H1 (cell line): ENCODE data around the gene SAG. TPM values are rescaled to one million over a fixed set of nuclear protein-coding genes. Genes with fewer than 3 reads are reported as not detected.

Source experiments
- CTCF ChIA-PET: fragments of 300-600 bp; sonication (Branson Sonifier 250); formaldehyde crosslinking; loops from one replicate; lab custom pipeline; 2021; ENCODE audit not compliant: partially characterized antibody; lab: Charles Lee
- POLR2A ChIA-PET: fragments of 300-600 bp; sonication (Branson Sonifier 250); formaldehyde crosslinking; loops from one replicate; lab custom pipeline; 2021; ENCODE audit warnings: inconsistent platforms; ENCODE audit not compliant: partially characterized antibody; lab: Charles Lee
- DNase-seq, 2 experiments: peaks; one replicate each; pipeline versions ENCODE4 v3.0.0 to v3.0.0-alpha.2; 2010 to 2022; ENCODE audit warnings: low spot score in 2 of 2, low read depth in 1 of 2, mixed read lengths in 1 of 2
- FAIRE-seq: peaks from 2 replicates; lab custom pipeline; 2011; peaks lifted over from hg19 to GRCh38; lab: Jason Lieb, UNC
- H2AFZ ChIP-seq: 2 replicates; pipeline ENCODE4 v1.8.1; 2012; ENCODE audit warnings: low read length, inconsistent platforms
- H2AK5ac ChIP-seq: 2 replicates; pipeline ENCODE4 v1.6.1; 2013; ENCODE audit warnings: low read depth, low read length
- H2BK120ac ChIP-seq: replicated peaks from 2 replicates; pipeline ENCODE3; 2013; ENCODE audit warnings: low read depth, low read length, inconsistent platforms
- H2BK12ac ChIP-seq: 2 replicates; pipeline ENCODE4 v1.6.1; 2013; ENCODE audit warnings: low read depth, low read length
- H2BK15ac ChIP-seq: 2 replicates; pipeline ENCODE4 v1.6.1; 2013; ENCODE audit warnings: low read length
- H2BK20ac ChIP-seq: 2 replicates; pipeline ENCODE4 v1.6.1; 2013; ENCODE audit warnings: low read length
- H2BK5ac ChIP-seq: 2 replicates; pipeline ENCODE4 v1.6.1; 2013; ENCODE audit warnings: low read depth, low read length
- H3K14ac ChIP-seq: 2 replicates; pipeline ENCODE4 v1.6.1; 2013; ENCODE audit warnings: inconsistent platforms; ENCODE audit not compliant: insufficient read length
- H3K18ac ChIP-seq: 2 replicates; pipeline ENCODE4 v1.6.1; 2013; ENCODE audit warnings: low read length; ENCODE audit errors: extremely low read depth
- H3K23ac ChIP-seq: 2 replicates; pipeline ENCODE4 v1.6.1; 2013; ENCODE audit warnings: inconsistent platforms; ENCODE audit not compliant: insufficient read length
- H3K23me2 ChIP-seq: 2 replicates; pipeline ENCODE4 v1.6.1; 2013; ENCODE audit warnings: low read depth, low read length
- H3K27ac ChIP-seq: 2 replicates; pipeline ENCODE4 v1.6.1; 2011; ENCODE audit warnings: low read depth, low read length, inconsistent platforms
- H3K27me3 ChIP-seq, 4 experiments: replicated peaks in 1 of 4; 1 replicate in 1 of 4; 2 replicates in 3 of 4; pipeline versions ENCODE4 v1.6.1 to v1.8.1; 2011 to 2013; ENCODE audit warnings: low read length in 3 of 4, mild to moderate bottlenecking in 3 of 4, inconsistent platforms in 2 of 4, mixed read lengths in 2 of 4, moderate library complexity in 1 of 4; ENCODE audit not compliant: control insufficient read depth in 3 of 4, insufficient read depth in 3 of 4; ENCODE audit errors: extremely low read depth in 1 of 4
- H3K36me3 ChIP-seq, 4 experiments: 2 replicates each; pipeline versions ENCODE4 v1.6.1 to v1.8.1; 2011 to 2013; ENCODE audit warnings: mild to moderate bottlenecking in 4 of 4, low read length in 3 of 4, moderate library complexity in 2 of 4, control low read depth in 1 of 4, inconsistent platforms in 1 of 4; ENCODE audit not compliant: insufficient read depth in 4 of 4, control insufficient read depth in 2 of 4
- H3K4ac ChIP-seq: replicated peaks from 2 replicates; pipeline ENCODE3; 2013; ENCODE audit warnings: low read length, low read depth, mixed read lengths, inconsistent platforms; ENCODE audit not compliant: insufficient read length
- H3K4me1 ChIP-seq, 4 experiments: replicated peaks in 1 of 4; 1 replicate in 1 of 4; 2 replicates in 3 of 4; pipeline versions ENCODE4 v1.6.1 to v1.8.1; 2011 to 2013; ENCODE audit warnings: low read length in 3 of 4, inconsistent platforms in 2 of 4, mixed read lengths in 1 of 4; ENCODE audit not compliant: insufficient read depth in 4 of 4, control insufficient read depth in 3 of 4
- H3K4me2 ChIP-seq, 2 experiments: 2 replicates each; pipeline versions ENCODE4 v1.6.1 to v1.8.1; 2011 to 2013; ENCODE audit warnings: low read depth in 2 of 2, low read length in 2 of 2, control low read depth in 1 of 2, inconsistent platforms in 1 of 2, mild to moderate bottlenecking in 1 of 2; ENCODE audit not compliant: insufficient read depth in 1 of 2
- H3K4me3 ChIP-seq, 4 experiments: fragments of 200-600, 300-600 bp in 1 of 4; sonication (generic), shearing (Covaris generic), sonication (Bioruptor Twin) in 1 of 4; 2 replicates each; pipeline versions ENCODE4 v1.5.1 to v1.8.1; 2011 to 2016; ENCODE audit warnings: low read length in 4 of 4, low read depth in 3 of 4, control low read depth in 2 of 4, inconsistent platforms in 2 of 4, mild to moderate bottlenecking in 2 of 4, mixed read lengths in 1 of 4, moderate library complexity in 1 of 4; ENCODE audit not compliant: insufficient read depth in 2 of 4; ENCODE audit errors: extremely low read depth in 1 of 4
- H3K56ac ChIP-seq: replicated peaks from 2 replicates; pipeline ENCODE3; 2013; ENCODE audit warnings: low read depth, mild to moderate bottlenecking, mixed read lengths, low read length, inconsistent platforms; ENCODE audit not compliant: insufficient read length
- H3K79me1 ChIP-seq: 2 replicates; pipeline ENCODE4 v1.6.1; 2013; ENCODE audit warnings: low read depth, low read length, control low read depth
- H3K79me2 ChIP-seq, 2 experiments: 2 replicates each; pipeline versions ENCODE4 v1.6.1 to v1.8.1; 2012 to 2013; ENCODE audit warnings: low read length in 2 of 2, mild to moderate bottlenecking in 2 of 2, inconsistent platforms in 1 of 2; ENCODE audit not compliant: insufficient read depth in 2 of 2, control insufficient read depth in 1 of 2
- H3K9ac ChIP-seq, 4 experiments: replicated peaks in 1 of 4; 1 replicate in 1 of 4; 2 replicates in 3 of 4; pipeline versions ENCODE4 v1.6.1 to v1.8.1; 2011 to 2013; ENCODE audit warnings: low read depth in 3 of 4, low read length in 3 of 4, control low read depth in 2 of 4, mild to moderate bottlenecking in 2 of 4, moderate library complexity in 2 of 4, inconsistent platforms in 1 of 4; ENCODE audit errors: extremely low read depth in 1 of 4
- H3K9me3 ChIP-seq, 2 experiments: 2 replicates each; pipeline versions ENCODE4 v1.6.1 to v1.8.1; 2012 to 2013; ENCODE audit warnings: mild to moderate bottlenecking in 2 of 2, moderate library complexity in 2 of 2, control low read depth in 1 of 2, inconsistent platforms in 1 of 2, low read depth in 1 of 2, low read length in 1 of 2, mixed read lengths in 1 of 2; ENCODE audit not compliant: insufficient read depth in 2 of 2
- H4K20me1 ChIP-seq, 2 experiments: replicated peaks in 1 of 2; 2 replicates each; pipeline versions ENCODE3 to v1.8.1; 2011 to 2013; ENCODE audit warnings: inconsistent platforms in 2 of 2, low read length in 2 of 2, mild to moderate bottlenecking in 1 of 2; ENCODE audit not compliant: insufficient read depth in 2 of 2, control insufficient read depth in 1 of 2
- H4K5ac ChIP-seq: 2 replicates; pipeline ENCODE4 v1.6.1; 2013; ENCODE audit warnings: low read length, low read depth, mixed read lengths, inconsistent platforms; ENCODE audit not compliant: insufficient read length
- H4K8ac ChIP-seq: 2 replicates; pipeline ENCODE4 v1.8.0; 2013; ENCODE audit warnings: mild to moderate bottlenecking, moderate library complexity, low read length, inconsistent platforms; ENCODE audit not compliant: insufficient read depth; ENCODE audit errors: extremely low read depth
- H4K91ac ChIP-seq: replicated peaks from 2 replicates; pipeline ENCODE3; 2013; ENCODE audit warnings: low read length, mixed read lengths, inconsistent platforms; ENCODE audit not compliant: insufficient read length
- CHD1 ChIP-seq: IDR thresholded peaks from 2 replicates; pipeline ENCODE4 v1.6.1; 2012; ENCODE audit warnings: low read depth, low read length, improper control_type of control experiment
- RNF2 ChIP-seq: fragments of 200-900, 300-1000 bp; sonication (generic); IDR thresholded peaks from 2 replicates; pipeline ENCODE4 v1.7.1; 2016; ENCODE audit warnings: borderline replicate concordance, low read depth, mild to moderate bottlenecking, antibody characterized with exemption, low read length; ENCODE audit not compliant: poor library complexity, severe bottlenecking; ENCODE audit errors: missing control alignments
- WGBS, 2 experiments: shearing (Covaris generic) in 1 of 2; methylation state at CpG; one replicate each; pipeline versions ENCODE4 v1.1.6 to v1.1.7; 2013 to 2015; ENCODE audit warnings: low lambda C conversion rate in 2 of 2, mixed read lengths in 2 of 2, inconsistent platforms in 1 of 2, low coverage in 1 of 2, missing lambda C conversion rate in 1 of 2; ENCODE audit not compliant: insufficient replicate concordance in 2 of 2, insufficient coverage in 1 of 2, insufficient read length in 1 of 2; ENCODE audit errors: extremely low coverage in 1 of 2, missing lambda C conversion rate in 1 of 2; 5-methylcytosine and 5-hydroxymethylcytosine counted together
- polyA plus RNA-seq, 7 experiments: library from polyadenylated mRNA; depleted of rRNA in 3 of 7; stranded (reverse) in 5 of 7; unstranded in 2 of 7; fragments of >200 nt in 5 of 7; fragments of 200-250 nt in 2 of 7; gene quantifications; 1 replicate in 5 of 7; 2 replicates in 1 of 7; 4 replicates in 1 of 7; pipeline versions ENCODE4 v1.2.1 to v1.2.3, GENCODE V29; 2011 to 2013; ENCODE audit warnings: missing spikeins in 2 of 7, mixed read lengths in 2 of 7
- total RNA-seq: library from RNA; stranded (reverse); fragmentation: NEBNext Ultra II Directional; extraction: Animal tissue kit (Norgen Biotek cat#: 25700); gene quantifications from 2 replicates; pipeline ENCODE4 v1.2.1, GENCODE V29; 2021

The SAG gene
- total and polyA plus RNA-seq, 2 of the 8 experiments (the other 6 are each of a cell fraction or from before 2014, with no cell fraction given) = not detected

GRCh38 chr2:233261819-233262555 lies 45.6 kb upstream of the SAG start:
- Histone ChIP-seq H2BK15ac (no peak overlapping the region), H2AFZ (no peak overlapping the region), H3K79me1 (no peaks in the 10 kb centered on the region; the same call in 1 of the 2 replicates), H2BK5ac (no peak overlapping the region), H3K56ac (no peak overlapping the region), H3K4ac (no peak overlapping the region), H3K36me3 (peaks cover 28 to 91% (median 76%) of the 10 kb centered on the region in 4 experiments), H2AK5ac (no peak overlapping the region), H3K23me2 (no peaks in the 10 kb centered on the region), H4K5ac (no peak overlapping the region), H4K8ac (no peak overlapping the region), H3K4me1 (no peaks in the 10 kb centered on the region), H3K18ac (no peak overlapping the region), H3K23ac (no peak overlapping the region), H3K27ac (no peak overlapping the region), H3K9ac (no peak overlapping the region), H3K14ac (no peak overlapping the region), H3K4me3 (no peak overlapping the region), H4K91ac (no peak overlapping the region), H3K9me3 (no peaks in the 10 kb centered on the region), H2BK20ac (no peak overlapping the region), H3K79me2 (peaks cover 0 to 20% of the 10 kb centered on the region in 2 experiments; a peak in 3 of 4 replicates), H2BK120ac (no peak overlapping the region), H3K27me3 (no peaks in the 10 kb centered on the region), H2BK12ac (no peak overlapping the region), H4K20me1 (peaks cover 7% of the 10 kb centered on the region in 2 experiments), H3K4me2 (no peak overlapping the region)
- TF ChIP-seq CHD1 (no peak), RNF2 (no peak)
- CTCF ChIA-PET = no interaction called here
- DNase-seq = no peak
- WGBS, 2 experiments = 94% methylated on average over 9 of the region's 9 CpGs; no CpG with 5 or more reads in 1 of the 2 experiments
- no peak for FAIRE-seq
- POLR2A ChIA-PET = no interaction called here
